Stomach smooth muscle (tissue), 2 donors: ENCODE measurements around the gene STRN3.
"Not testable (repeated sequence)": the region's sequence is repeated elsewhere in the genome, so short reads cannot be mapped to it uniquely, and the experiment has no call there.

Source experiments
- H3K27ac ChIP-seq: one replicate; pipeline ENCODE4 v1.7.0; 2013; ENCODE audit warnings: mild to moderate bottlenecking, low read length, inconsistent platforms
- H3K27me3 ChIP-seq, 2 donors: one replicate each; pipeline ENCODE4 v1.7.0; 2013; ENCODE audit warnings: low read length in 2 of 2; ENCODE audit not compliant: insufficient read depth in 2 of 2, control insufficient read depth in 1 of 2
- H3K36me3 ChIP-seq, 2 donors: one replicate each; pipeline ENCODE4 v1.7.0; 2013; ENCODE audit warnings: low read length in 2 of 2; ENCODE audit not compliant: control insufficient read depth in 2 of 2, insufficient read depth in 2 of 2
- H3K4me1 ChIP-seq: one replicate; pipeline ENCODE4 v1.7.0; 2013; ENCODE audit warnings: low read length; ENCODE audit not compliant: control insufficient read depth, insufficient read depth
- H3K4me3 ChIP-seq, 2 donors: one replicate each; pipeline ENCODE4 v1.7.0; 2013; ENCODE audit warnings: low read length in 2 of 2
- H3K9ac ChIP-seq, 2 donors: one replicate each; pipeline ENCODE4 v1.7.0; 2013; ENCODE audit warnings: low read length in 2 of 2, mild to moderate bottlenecking in 1 of 2
- H3K9me3 ChIP-seq, 2 donors: one replicate each; pipeline ENCODE4 v1.7.0; 2013; ENCODE audit warnings: low read length in 2 of 2; ENCODE audit not compliant: control insufficient read depth in 2 of 2
- donor health status: healthy.
- donor health status: Pancreatic carcinoma.

The STRN3 gene

DNA sequence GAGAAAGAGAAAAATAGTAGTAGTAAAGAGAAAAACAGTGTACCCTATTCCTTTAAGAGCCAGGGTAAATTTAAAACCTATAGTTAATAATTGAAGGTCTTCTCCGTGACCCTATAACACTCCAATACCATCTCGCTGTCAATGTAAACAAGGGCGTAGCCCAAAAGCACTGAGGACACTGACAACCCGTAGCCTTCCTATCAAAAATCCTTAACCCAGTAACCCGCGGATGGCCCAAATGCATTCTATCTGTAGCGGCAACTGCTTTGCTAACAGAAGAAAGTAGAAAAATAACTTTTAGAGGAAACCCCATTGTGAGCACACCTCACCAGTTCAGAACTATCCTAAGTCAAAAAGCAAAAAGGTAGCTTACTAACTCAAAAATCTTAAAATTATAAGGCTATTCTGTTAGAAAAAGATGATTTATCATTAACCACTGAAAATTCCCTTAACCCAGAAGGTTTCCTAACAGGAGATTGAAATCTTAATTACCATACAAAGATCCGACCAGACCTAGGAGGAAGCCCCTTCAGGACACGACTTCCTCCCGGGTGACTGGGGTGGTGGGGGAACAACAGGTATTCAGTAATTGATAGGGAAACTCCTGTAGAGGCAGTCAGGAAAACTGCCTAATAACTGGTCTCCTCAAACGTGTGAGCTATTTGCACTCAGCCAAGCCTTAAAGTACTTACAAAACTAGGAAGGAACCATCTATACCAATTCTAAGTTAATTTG lies 58.6 kb downstream of the STRN3 start:
- H3K9ac ChIP-seq, H3K36me3 ChIP-seq, H3K27me3 ChIP-seq, H3K27ac ChIP-seq, H3K4me3 ChIP-seq, H3K4me1 ChIP-seq: not testable (repeated sequence)
- H3K9me3 ChIP-seq = peaks cover 0 to 10% of the 10 kb centered on the region in 2 donors

DNA sequence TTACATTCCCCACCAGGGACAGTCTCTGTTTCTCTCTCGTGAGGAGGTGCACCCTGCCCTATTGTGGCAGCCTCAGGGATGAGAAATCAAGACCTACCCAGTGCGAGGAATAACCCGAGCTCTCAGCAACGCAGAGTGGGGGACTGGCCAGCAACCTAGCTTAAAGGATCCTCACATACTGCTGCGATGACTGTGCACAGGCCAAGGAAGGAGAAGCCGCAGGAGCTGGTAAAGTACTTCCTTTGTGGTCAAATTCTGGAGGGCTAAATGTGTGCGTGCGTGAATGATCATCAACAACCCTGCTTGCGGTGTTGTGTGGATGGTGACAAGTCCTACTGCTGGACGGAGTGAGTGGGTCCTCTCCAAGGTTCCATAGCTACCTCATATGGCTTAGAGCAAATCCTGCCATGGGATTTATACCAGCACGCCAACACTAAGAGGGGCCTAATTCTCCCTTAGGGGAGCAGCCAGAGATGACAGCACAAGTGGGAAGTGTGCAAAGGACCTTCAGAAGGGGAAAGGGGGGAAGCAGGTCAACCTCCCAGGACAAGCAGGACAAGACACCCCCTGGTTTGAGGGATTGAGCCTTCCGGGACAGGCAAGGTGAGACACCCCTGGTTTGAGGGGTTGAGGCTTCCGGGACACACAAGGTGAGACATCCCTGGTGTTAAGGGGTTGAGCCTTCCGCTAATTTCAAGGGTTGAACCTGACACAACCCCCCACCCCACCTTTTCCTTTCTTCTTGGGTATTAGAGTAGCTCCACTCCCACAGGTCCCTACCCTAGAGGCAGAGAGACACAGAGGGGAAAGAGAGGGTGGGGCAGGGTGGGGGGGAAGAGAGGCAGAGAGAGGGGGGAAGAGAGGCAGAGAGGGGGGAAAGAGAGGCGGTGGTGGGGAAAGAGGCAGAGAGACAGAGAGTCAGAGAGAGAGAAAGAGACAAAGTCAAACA lies 59.5 kb downstream of the STRN3 start:
- no peak overlapping the region for H3K4me3 ChIP-seq
- no peaks in the 10 kb centered on the region for H3K4me1 ChIP-seq
- peaks cover 0 to 6% of the 10 kb centered on the region in 2 donors for H3K36me3 ChIP-seq
- H3K27ac ChIP-seq = no peak overlapping the region
- no peaks in the 10 kb centered on the region for H3K27me3 ChIP-seq
- H3K9ac ChIP-seq = no peak overlapping the region
- peaks cover 0 to 10% of the 10 kb centered on the region in 2 donors for H3K9me3 ChIP-seq

DNA sequence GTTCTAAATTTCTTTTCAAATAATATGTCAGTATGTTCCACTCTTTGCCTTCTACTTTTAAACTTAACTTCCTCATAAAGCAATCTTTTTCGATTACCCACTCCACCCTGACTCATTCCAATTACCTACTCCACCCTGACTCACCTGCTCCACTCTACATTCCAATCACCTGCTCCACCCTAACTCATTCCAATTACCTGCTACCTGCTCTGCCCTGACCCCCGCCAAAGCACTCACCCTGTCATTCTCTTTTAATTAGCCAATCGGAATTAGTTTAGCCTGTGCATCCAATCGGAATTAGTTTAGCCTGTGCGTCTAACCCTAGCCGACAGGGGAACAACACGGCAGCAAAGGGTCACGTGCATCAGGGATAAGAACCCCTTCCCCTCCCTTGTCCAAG lies 60.3 kb downstream of the STRN3 start:
- H3K9me3 ChIP-seq = peaks cover 0 to 10% of the 10 kb centered on the region in 2 donors
- H3K27me3 ChIP-seq, H3K27ac ChIP-seq, H3K9ac ChIP-seq, H3K36me3 ChIP-seq, H3K4me3 ChIP-seq, H3K4me1 ChIP-seq: not testable (repeated sequence)

DNA sequence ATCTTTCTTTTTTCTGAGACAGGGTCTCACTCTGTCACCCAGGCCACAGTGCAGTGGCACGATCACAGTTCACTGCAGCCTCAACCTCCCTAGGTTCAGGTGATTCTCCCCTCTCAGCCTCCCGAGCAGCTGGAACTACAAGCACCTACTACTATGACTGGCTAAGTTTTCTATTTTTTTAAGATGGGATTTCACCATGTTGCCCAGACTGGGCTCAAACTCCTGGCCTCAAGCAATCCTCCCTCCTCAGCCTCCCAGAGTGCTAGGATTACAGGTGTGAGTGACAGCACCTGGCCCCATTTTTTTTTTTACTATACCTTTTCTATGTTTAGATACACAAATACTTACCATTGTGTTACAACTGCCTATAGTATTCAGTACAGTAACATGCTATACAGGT lies 63.6 kb downstream of the STRN3 start:
- not testable (repeated sequence) for H3K9ac ChIP-seq, H3K4me1 ChIP-seq, H3K27me3 ChIP-seq, H3K4me3 ChIP-seq, H3K36me3 ChIP-seq, H3K27ac ChIP-seq
- peaks cover 0 to 10% of the 10 kb centered on the region in 2 donors for H3K9me3 ChIP-seq

DNA sequence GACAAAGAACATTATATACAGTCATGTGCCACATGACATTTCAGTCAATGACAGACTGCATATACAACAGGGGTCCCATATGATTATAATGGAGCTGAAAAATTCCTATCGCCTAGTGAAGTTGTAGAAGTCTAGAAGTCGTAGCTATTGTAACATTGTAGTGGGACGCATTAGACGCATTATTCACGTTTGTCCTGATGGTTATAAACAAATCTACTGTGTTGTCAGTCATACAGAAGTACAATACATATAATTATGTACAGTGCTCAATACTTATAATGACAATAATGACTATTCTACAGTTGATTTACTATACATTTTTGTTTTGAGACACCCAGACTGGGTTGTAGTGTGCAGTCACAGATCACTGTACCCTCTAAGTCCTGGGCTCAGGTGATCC lies 64.8 kb downstream of the STRN3 start:
- Histone ChIP-seq H3K9ac (no peak overlapping the region), H3K4me1 (no peaks in the 10 kb centered on the region), H3K9me3 (peaks cover 0 to 4% of the 10 kb centered on the region in 2 donors)

DNA sequence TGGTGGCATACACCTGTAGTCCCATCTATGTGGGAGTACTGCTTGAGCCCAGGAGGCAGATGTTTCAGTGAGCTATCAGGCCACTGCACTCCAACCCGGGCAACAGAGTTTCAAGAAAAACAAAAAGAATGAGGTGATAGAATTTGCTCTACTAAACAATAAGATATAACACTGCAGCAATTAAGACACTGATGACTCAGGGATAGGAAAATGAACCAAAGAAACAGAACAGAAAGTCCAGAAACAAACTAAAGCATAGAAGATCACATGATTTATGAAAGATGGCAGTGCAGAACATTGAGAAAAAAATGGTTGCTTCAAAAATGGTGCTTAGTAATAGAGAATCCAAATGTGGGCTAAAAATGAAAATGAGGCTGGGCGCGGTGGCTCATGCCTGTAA lies 66.0 kb downstream of the STRN3 start:
- Histone ChIP-seq H3K27me3 (no peaks in the 10 kb centered on the region), H3K9ac (no peak overlapping the region), H3K4me3 (no peak overlapping the region), H3K27ac (no peak overlapping the region), H3K4me1 (no peaks in the 10 kb centered on the region), H3K36me3 (peaks cover 0 to 2% of the 10 kb centered on the region in 2 donors), H3K9me3 (no peaks in the 10 kb centered on the region)

More for the DNA sequence above, 64.8 kb downstream of the STRN3 start:
- peaks cover 0 to 5% of the 10 kb centered on the region in 2 donors for H3K36me3 ChIP-seq
- H3K27me3 ChIP-seq = no peaks in the 10 kb centered on the region
- no peak overlapping the region for H3K4me3 ChIP-seq
- H3K27ac ChIP-seq = no peak overlapping the region

DNA sequence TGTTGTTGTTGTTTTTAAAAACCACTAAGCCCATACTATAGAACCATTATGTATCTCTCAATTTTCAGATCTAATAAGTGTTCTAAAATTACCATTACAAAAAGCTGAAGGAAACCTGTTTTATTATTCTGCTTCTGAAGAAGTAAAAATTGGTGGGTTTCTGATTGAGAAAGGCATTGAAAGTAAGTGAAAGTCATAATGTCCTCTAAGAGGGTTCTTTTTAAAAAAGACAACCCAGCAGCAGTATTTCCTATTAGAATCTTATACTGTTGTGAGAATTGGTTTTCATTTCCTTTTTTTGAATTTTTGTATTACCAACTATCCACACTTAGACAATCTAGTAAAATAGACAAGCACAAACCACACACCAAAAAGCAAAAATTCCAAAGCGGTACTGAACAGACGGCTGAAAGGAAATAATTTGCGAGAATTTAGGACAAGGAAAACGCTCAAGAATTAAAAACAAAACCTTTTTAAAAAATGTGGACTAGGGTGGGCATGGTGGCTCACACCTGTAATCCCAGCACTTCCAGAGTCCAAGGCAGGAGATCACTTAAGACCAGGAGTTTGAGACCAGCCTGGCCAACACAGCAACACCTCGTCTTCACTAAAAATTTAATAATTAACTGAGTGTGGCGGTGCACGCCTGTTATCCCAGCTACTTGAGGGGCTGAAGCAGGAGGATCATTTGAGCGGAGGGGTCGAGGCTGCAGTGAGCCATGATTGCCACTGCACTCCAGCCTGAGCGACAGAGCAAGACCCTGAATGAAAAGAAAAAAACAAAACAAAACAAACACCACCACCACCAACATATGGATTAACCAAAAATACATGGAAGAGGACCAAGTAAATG lies 67.4 kb downstream of the STRN3 start:
- Histone ChIP-seq H3K9ac (no peak overlapping the region), H3K4me1 (no peaks in the 10 kb centered on the region), H3K9me3 (no peaks in the 10 kb centered on the region), H3K4me3 (no peak overlapping the region), H3K36me3 (peaks cover 0 to 2% of the 10 kb centered on the region in 2 donors), H3K27me3 (no peaks in the 10 kb centered on the region), H3K27ac (no peak overlapping the region)

DNA sequence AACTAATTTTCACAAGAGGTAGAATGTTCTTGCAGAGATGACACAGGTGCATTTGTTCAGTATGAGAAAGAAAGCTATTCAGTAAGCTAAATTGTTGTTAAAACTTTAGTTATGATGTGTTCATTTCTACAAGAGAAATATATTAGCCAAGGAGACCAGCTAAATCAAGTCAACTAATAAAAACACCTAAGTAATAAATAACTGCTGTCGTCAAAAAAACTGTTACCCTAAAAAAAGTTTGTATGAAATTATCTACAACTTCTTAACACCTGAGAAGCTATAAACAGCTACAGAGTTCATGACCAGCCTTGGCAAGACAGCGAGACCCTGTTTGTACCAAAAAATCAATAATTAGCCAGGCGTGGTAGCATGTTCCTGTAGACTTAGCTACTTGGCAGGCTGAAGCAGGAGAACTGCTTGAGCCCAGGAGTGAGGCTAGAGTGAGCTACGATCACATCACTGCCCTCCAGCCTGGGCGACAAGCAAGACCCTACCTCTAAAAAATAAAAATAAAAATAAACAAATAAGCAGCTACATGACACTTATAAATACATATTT lies 68.3 kb downstream of the STRN3 start:
- H3K36me3 ChIP-seq = peaks cover 0 to 6% of the 10 kb centered on the region in 2 donors
- no peak overlapping the region for H3K4me3 ChIP-seq
- no peak overlapping the region for H3K9ac ChIP-seq
- H3K9me3 ChIP-seq = no peaks in the 10 kb centered on the region
- H3K27me3 ChIP-seq = no peaks in the 10 kb centered on the region
- no peaks in the 10 kb centered on the region for H3K4me1 ChIP-seq
- no peak overlapping the region for H3K27ac ChIP-seq

DNA sequence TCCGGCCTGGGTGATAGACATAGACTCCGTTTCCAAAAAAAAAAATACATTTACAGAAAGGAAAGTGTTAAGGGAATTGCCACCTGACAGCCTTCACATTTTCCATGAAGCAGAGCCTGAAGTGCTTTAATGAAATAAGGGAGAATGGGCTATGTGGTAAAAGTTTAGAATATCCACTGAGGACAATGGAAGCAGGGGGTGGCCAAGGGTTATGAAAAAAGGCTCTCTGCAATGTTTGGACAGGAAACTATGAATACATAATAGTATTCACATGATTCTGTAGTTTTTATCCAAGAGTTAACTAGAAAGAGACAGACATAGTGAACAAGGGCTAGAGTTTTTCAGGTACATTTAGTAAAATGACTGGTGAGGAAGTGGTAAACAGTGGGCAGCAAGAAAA lies 76.5 kb downstream of the STRN3 start:
- no peak overlapping the region for H3K9ac ChIP-seq
- H3K9me3 ChIP-seq = no peaks in the 10 kb centered on the region
- H3K36me3 ChIP-seq = peaks cover 17 to 31% of the 10 kb centered on the region in 2 donors
- no peaks in the 10 kb centered on the region for H3K4me1 ChIP-seq
- no peak overlapping the region for H3K27ac ChIP-seq
- no peaks in the 10 kb centered on the region for H3K27me3 ChIP-seq
- no peak overlapping the region for H3K4me3 ChIP-seq

DNA sequence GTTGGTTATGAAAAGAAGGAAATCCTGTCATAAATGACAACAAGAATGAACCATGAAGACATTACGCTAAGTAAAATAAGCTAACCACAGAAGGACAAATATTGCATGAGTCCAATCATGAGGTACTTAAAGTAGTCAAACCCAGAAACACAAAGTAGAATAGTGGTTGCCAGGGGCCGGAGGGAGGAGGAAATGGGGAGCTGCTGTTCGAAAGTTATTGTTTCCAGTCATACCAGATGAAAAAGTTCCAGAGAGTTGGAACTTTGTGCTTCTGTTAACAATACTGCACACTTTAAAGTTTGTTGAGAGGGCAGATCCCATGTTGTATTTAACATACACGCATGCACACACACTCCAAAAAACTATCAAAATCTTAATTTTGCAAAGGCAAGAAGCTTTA lies 82.5 kb downstream of the STRN3 start:
- Histone ChIP-seq H3K9me3 (no peaks in the 10 kb centered on the region), H3K9ac (no peak overlapping the region), H3K27me3 (no peaks in the 10 kb centered on the region), H3K27ac (no peak overlapping the region), H3K36me3 (peaks cover 19 to 20% of the 10 kb centered on the region in 2 donors), H3K4me3 (no peak overlapping the region), H3K4me1 (no peaks in the 10 kb centered on the region)
